Upper lobe of left lung (tissue), 6 donors: Measurements from ENCODE around the gene PRR18. TPM values are rescaled to one million over a fixed set of nuclear protein-coding genes. Genes with fewer than 3 reads are reported as not detected.

ENCODE experiments used
- ATAC-seq, 2 donors: fragments of 200-7000 bp; cut with Tn5 transposase; one replicate each; pipeline ENCODE4 v1.9.1; 2022; ENCODE audit warnings: mild to moderate bottlenecking in 2 of 2, moderate library complexity in 2 of 2; ENCODE audit not compliant: low FRiP score in 2 of 2
- DNase-seq, 2 donors: peaks; one replicate each; pipeline ENCODE4 v3.0.0-alpha.2; 2019 to 2020
- H3K27ac ChIP-seq, 4 donors: fragments of 200-600 bp; sonication (generic); one replicate each; pipeline ENCODE4 v1.5.1; 2016 to 2019
- H3K27me3 ChIP-seq, 4 donors: fragments of 200-600 bp; sonication (generic); one replicate each; pipeline ENCODE4 v1.5.1; 2017 to 2019
- H3K36me3 ChIP-seq, 4 donors: fragments of 200-600 bp; sonication (generic); one replicate each; pipeline ENCODE4 v1.5.1; 2016 to 2019
- H3K4me1 ChIP-seq, 4 donors: fragments of 200-600 bp; sonication (generic); one replicate each; pipeline ENCODE4 v1.5.1; 2018 to 2019
- H3K4me3 ChIP-seq, 4 donors: fragments of 200-600 bp; sonication (generic); one replicate each; pipeline ENCODE4 v1.5.1; 2017 to 2019; ENCODE audit warnings: mild to moderate bottlenecking in 2 of 4, moderate library complexity in 1 of 4
- H3K9me3 ChIP-seq, 4 donors: fragments of 200-600 bp; sonication (generic); one replicate each; pipeline ENCODE4 v1.5.1; 2018 to 2019
- EP300 ChIP-seq, 4 donors: sonication (generic); formaldehyde crosslinking; IDR thresholded peaks; one replicate each; pipeline ENCODE4 v1.5.1; 2017; ENCODE audit warnings: antibody characterized with exemption in 4 of 4, control low read depth in 2 of 4
- POLR2A ChIP-seq, 4 donors: fragments of 450-650 bp; IDR thresholded peaks; one replicate each; pipeline ENCODE4 v1.5.1; 2016 to 2017; ENCODE audit warnings: antibody characterized with exemption in 4 of 4, mild to moderate bottlenecking in 2 of 4
- POLR2AphosphoS5 ChIP-seq, 2 donors: sonication (generic); formaldehyde crosslinking; IDR thresholded peaks; one replicate each; pipeline ENCODE4 v1.5.1; 2017; ENCODE audit warnings: antibody characterized with exemption in 2 of 2
- WGBS, 2 donors: methylation state at CpG; one replicate each; pipeline ENCODE4 v1.1.5; 2017 to 2018; 5-methylcytosine and 5-hydroxymethylcytosine counted together
- total RNA-seq, 6 donors: library from RNA; depleted of rRNA in 4 of 6; stranded (reverse); fragments of >200 nt in 4 of 6; gene quantifications; one replicate each; pipeline versions ENCODE4 v1.1.0 to v1.2.1, GENCODE V29; 2016 to 2021
- TF ChIP-seq, protein P1 (sequence below), 6 experiments: fragments of 450-650 bp in 4 of 6; fragments of 200-600 bp in 2 of 6; sonication (generic) in 2 of 6; IDR thresholded peaks; one replicate each; pipeline ENCODE4 v1.5.1; 2016 to 2019; ENCODE audit warnings: antibody characterized with exemption in 6 of 6
- donor health status: DM: no; HTN: no; CAD: no; lungs with moderate emphysema.
- donor health status: DM: no; HTN: yes; CAD: no; lungs with severe emphysema.

Gene PRR18
- total RNA-seq, 6 donors from 2014 or later: 0.15 to 2.1 (median 0.50) TPM; not detected in 2

DNA sequence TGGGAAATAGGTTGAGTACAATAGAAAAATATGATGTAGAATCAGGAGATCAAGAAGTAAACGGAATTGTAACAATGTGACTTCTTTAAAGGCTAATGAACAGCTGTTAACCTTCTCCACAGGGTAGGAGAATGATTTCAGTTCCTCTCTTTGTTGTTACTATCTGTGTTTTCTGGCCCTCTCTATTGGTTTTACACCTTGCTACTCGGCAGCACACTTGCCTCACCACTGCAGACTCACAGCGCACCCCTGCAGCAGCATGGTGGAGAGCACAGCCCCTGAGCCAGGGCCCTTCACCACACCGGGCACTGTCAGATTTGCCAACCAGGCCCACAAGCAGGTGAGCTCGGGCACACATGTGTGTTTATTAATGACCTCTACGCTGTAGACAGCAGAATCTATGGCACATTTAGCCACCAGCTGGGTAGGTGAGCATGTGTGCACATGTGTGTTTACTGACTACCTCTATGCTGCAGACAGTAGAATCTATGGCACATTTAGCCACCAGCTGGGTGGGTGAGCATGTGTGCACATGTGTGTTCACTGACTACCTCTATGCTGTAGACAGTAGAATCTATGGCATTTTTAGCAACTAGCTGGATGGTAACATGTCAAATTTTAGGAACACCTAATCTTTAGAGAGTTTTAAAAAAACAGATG is 17.3 kb upstream of the PRR18 start:
- no peak for ATAC-seq
- TF ChIP-seq, protein P1, sequence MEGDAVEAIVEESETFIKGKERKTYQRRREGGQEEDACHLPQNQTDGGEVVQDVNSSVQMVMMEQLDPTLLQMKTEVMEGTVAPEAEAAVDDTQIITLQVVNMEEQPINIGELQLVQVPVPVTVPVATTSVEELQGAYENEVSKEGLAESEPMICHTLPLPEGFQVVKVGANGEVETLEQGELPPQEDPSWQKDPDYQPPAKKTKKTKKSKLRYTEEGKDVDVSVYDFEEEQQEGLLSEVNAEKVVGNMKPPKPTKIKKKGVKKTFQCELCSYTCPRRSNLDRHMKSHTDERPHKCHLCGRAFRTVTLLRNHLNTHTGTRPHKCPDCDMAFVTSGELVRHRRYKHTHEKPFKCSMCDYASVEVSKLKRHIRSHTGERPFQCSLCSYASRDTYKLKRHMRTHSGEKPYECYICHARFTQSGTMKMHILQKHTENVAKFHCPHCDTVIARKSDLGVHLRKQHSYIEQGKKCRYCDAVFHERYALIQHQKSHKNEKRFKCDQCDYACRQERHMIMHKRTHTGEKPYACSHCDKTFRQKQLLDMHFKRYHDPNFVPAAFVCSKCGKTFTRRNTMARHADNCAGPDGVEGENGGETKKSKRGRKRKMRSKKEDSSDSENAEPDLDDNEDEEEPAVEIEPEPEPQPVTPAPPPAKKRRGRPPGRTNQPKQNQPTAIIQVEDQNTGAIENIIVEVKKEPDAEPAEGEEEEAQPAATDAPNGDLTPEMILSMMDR (IDR thresholded peaks at IDR 0.05): no peak
- TF ChIP-seq POLR2A (IDR thresholded peaks at IDR 0.05) (no peak), POLR2AphosphoS5 (IDR thresholded peaks at IDR 0.05) (no peak), EP300 (IDR thresholded peaks at IDR 0.05) (no peak)
- H3K4me3 ChIP-seq: no peak overlapping the region
- peak in 1 of 2 donors; percentile 34 for DNase-seq
- H3K27ac ChIP-seq: no peak overlapping the region
- 86 to 87% methylated on average over 6 of the region's 6 CpGs for WGBS, 2 donors
- H3K27me3 ChIP-seq: no peaks in the 10 kb centered on the region
- no peaks in the 10 kb centered on the region for H3K9me3 ChIP-seq
- peaks cover 33 to 86% (median 35%) of the 10 kb centered on the region in 4 donors for H3K36me3 ChIP-seq
- peaks cover 1 to 3% (median 3%) of the 10 kb centered on the region in 4 donors for H3K4me1 ChIP-seq

DNA sequence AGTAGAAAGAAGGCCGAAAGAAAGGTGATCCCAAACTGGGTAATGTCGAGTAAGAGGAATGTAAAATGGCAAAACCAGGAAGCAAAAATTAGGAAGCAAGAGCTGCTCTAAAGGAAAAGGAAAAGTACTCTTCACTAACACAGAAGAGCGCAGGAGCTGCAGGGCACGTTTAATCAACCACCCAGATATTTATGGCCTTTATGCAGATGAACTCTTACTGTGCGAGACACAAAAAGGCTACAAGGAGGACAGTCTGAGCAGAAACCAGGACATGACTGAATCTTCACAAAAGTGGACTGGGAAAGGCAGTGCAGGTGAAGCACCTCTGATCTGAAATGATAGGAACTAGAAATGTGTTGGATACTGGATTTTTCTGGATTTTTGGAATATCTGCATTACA is 15.2 kb upstream of the PRR18 start:
- WGBS, 2 donors: 88 to 89% methylated on average over 5 of the region's 5 CpGs
- Histone ChIP-seq H3K36me3 (peaks cover 33 to 90% (median 42%) of the 10 kb centered on the region in 4 donors), H3K9me3 (no peaks in the 10 kb centered on the region), H3K4me1 (no peaks in the 10 kb centered on the region), H3K27me3 (no peaks in the 10 kb centered on the region), H3K27ac (no peak overlapping the region), H3K4me3 (no peak overlapping the region)
- no peak for TF ChIP-seq POLR2A (IDR thresholded peaks at IDR 0.05)
- TF ChIP-seq, protein P1 (IDR thresholded peaks at IDR 0.05): no peak
- TF ChIP-seq POLR2AphosphoS5 (IDR thresholded peaks at IDR 0.05): no peak
- TF ChIP-seq EP300 (IDR thresholded peaks at IDR 0.05): no peak
- ATAC-seq: no peak
- no peak for DNase-seq

DNA sequence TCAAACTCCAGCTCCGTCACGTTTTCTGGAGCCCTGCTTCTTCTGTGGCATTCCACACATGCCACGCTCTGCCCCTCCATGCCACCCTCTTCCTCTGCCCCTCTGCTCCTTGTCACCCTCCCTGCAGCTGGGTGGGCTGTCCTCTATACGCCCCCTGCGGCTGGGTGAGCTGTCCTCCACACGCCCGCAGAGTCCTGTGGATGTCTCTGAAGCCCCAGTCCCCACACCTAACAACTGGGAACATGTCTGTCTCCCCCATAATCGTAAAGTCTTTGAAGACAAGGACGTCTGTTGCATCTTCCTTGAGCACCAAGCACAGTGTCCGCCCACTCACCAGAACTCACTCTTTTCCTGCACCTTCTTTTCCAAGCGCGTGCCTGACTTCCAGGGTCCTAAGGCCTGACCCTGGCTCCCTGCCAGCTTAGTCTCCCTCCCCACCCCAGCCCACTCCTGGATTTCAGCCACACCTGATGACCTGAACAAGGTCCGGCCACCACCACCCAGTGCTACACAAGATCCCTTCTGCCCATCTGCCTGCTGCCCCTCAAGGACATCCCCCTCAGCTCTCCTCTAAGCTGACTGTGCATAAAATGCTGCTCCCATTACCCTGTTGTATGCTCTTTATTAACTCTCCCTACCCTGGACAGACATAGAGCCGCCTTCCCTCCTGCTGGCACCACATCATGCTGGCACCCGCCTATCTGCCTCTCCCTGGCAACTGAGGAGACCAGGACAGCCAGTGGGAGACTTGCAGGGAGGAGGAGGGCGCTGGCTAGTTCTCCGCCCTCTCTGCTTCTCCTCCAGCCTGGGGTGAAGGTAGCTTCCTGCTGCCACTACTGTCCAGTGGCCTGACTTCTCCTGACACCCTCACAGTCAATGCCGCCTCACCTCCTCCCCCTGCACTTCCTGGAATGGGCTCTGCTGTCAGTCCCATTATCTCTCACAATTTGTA is 10.7 kb upstream of the PRR18 start:
- H3K9me3 ChIP-seq: no peaks in the 10 kb centered on the region
- no peak for TF ChIP-seq POLR2A (IDR thresholded peaks at IDR 0.05)
- TF ChIP-seq EP300 (IDR thresholded peaks at IDR 0.05): no peak
- TF ChIP-seq POLR2AphosphoS5 (IDR thresholded peaks at IDR 0.05): no peak
- TF ChIP-seq, protein P1 (IDR thresholded peaks at IDR 0.05): no peak
- H3K4me1 ChIP-seq: no peaks in the 10 kb centered on the region
- ATAC-seq (peak in 1 of 2 donors; percentile 63), DNase-seq (no peak)
- no peak overlapping the region for H3K4me3 ChIP-seq
- H3K36me3 ChIP-seq: peaks cover 15 to 45% (median 23%) of the 10 kb centered on the region in 4 donors
- WGBS, 2 donors: 87 to 90% methylated on average over 18 of the region's 18 CpGs
- H3K27me3 ChIP-seq: no peaks in the 10 kb centered on the region
- no peak overlapping the region for H3K27ac ChIP-seq

DNA sequence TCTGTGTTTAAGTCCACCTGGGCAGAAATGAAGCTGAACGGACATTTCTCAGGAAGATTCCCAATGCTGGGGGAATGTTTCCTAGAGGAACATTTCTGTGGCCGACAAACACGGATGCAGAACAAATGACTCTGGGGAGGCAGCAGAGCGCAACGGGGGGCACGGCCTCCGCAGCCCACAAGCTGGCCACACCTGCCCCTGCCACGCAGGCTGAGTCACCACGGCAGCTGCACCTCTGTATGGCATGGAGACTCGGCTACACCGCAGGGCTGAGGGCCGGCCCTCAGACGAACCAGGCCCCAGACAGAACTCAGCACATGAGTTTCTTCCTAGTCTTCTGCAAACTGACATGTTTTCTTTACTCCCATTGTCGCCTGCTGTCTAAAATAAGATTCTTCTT is 10.0 kb upstream of the PRR18 start:
- TF ChIP-seq POLR2AphosphoS5 (IDR thresholded peaks at IDR 0.05) (no peak), POLR2A (IDR thresholded peaks at IDR 0.05) (no peak), EP300 (IDR thresholded peaks at IDR 0.05) (no peak)
- TF ChIP-seq, protein P1 (IDR thresholded peaks at IDR 0.05): no peak
- DNase-seq: peak in 1 of 2 donors; percentile 70

More for the DNA sequence above, 10.0 kb upstream of the PRR18 start:
- no peaks in the 10 kb centered on the region for H3K9me3 ChIP-seq
- H3K36me3 ChIP-seq: peaks cover 15 to 39% (median 20%) of the 10 kb centered on the region in 4 donors
- 78 to 89% methylated on average over 6 to 14 of the region's 14 CpGs for WGBS, 2 donors
- ATAC-seq: no peak
- no peak overlapping the region for H3K4me3 ChIP-seq
- H3K27me3 ChIP-seq: no peaks in the 10 kb centered on the region
- no peak overlapping the region for H3K27ac ChIP-seq
- H3K4me1 ChIP-seq: no peaks in the 10 kb centered on the region
